Kidney epithelial cell (primary cell): ENCODE data around the gene C1QL4. TPM values are rescaled to one million over a fixed set of nuclear protein-coding genes. Genes with fewer than 3 reads are reported as not detected.
A peak's percentile ranks its signal among the peaks of the same experiment; 100 is the strongest.
"Not testable (repeated sequence)": the region's sequence is repeated elsewhere in the genome, so short reads cannot be mapped to it uniquely, and the experiment has no call there.

ENCODE experiments used
- DNase-seq: peaks from one replicate; pipeline ENCODE4 v3.0.0-alpha.2; 2010; ENCODE audit warnings: low read depth
- H3K27me3 ChIP-seq: 2 replicates; pipeline ENCODE4 v1.6.0; 2011; ENCODE audit warnings: low read length; ENCODE audit not compliant: control insufficient read depth, insufficient read depth
- H3K36me3 ChIP-seq: 2 replicates; pipeline ENCODE4 v1.5.1; 2011; ENCODE audit warnings: low read length; ENCODE audit not compliant: control insufficient read depth, insufficient read depth
- H3K4me3 ChIP-seq: 2 replicates; pipeline ENCODE4 v1.5.1; 2011; ENCODE audit warnings: low read depth, mild to moderate bottlenecking, control low read depth, low read length
- CTCF ChIP-seq: IDR thresholded peaks from 2 replicates; pipeline ENCODE4 v1.5.1; 2011; ENCODE audit warnings: mild to moderate bottlenecking, moderate library complexity, low read length, control low read depth, inconsistent platforms; ENCODE audit not compliant: insufficient read depth, poor library complexity, severe bottlenecking
- total RNA-seq: library from RNA; depleted of rRNA; stranded (reverse); fragments of >200 nt; gene quantifications from 2 replicates; pipeline ENCODE4 v1.2.3, GENCODE V29; 2015

Gene C1QL4
- total RNA-seq: not detected in 2 replicates

GRCh38 chr12:49336645-49337584 lies at the start of gene C1QL4:
Gene C1QL4 (minus strand): TSS chr12:49337188. CDS start chr12:49336477, 711 bp downstream.
- DNase-seq: no peak
- peak; percentile 98 for TF ChIP-seq CTCF
- no peaks in the 10 kb centered on the region for H3K36me3 ChIP-seq
- peak within 1 kb of the TSS; percentile 20 for H3K4me3 ChIP-seq
- H3K27me3 ChIP-seq: peaks cover 88% of the 10 kb centered on the region

GRCh38 chr12:49380184-49380583 lies 43.2 kb upstream of the C1QL4 start:
- DNase-seq, H3K36me3 ChIP-seq, H3K27me3 ChIP-seq, H3K4me3 ChIP-seq: not testable (repeated sequence)

- no peaks in the 10 kb centered on the region for H3K27me3 ChIP-seq
- no peak for DNase-seq
- no peaks in the 10 kb centered on the region for H3K36me3 ChIP-seq
- H3K4me3 ChIP-seq: no peak overlapping the region
- TF ChIP-seq CTCF: no peak
These were observed 40.4 kb upstream of the C1QL4 start for GRCh38 chr12:49377386-49377785.

- no peak overlapping the region for H3K4me3 ChIP-seq
- H3K36me3 ChIP-seq: no peaks in the 10 kb centered on the region
- H3K27me3 ChIP-seq: no peaks in the 10 kb centered on the region
- no peak for DNase-seq
- no peak for TF ChIP-seq CTCF
These were observed 38.4 kb upstream of the C1QL4 start for GRCh38 chr12:49375406-49375805.

- no peaks in the 10 kb centered on the region for H3K27me3 ChIP-seq
- H3K36me3 ChIP-seq: no peaks in the 10 kb centered on the region
- no peak overlapping the region for H3K4me3 ChIP-seq
- DNase-seq: no peak
- no peak for TF ChIP-seq CTCF
These were observed 33.6 kb upstream of the C1QL4 start for GRCh38 chr12:49370539-49370938.

- Histone ChIP-seq H3K27me3 (no peaks in the 10 kb centered on the region), H3K36me3 (no peaks in the 10 kb centered on the region), H3K4me3 (no peak overlapping the region)
- peak; percentile 51 for TF ChIP-seq CTCF
- DNase-seq: no peak
These were observed 32.6 kb upstream of the C1QL4 start for GRCh38 chr12:49369411-49370145.
